GM23338 (cell line): ENCODE measurements around the gene ATXN7L1. TPM values are rescaled to one million over a fixed set of nuclear protein-coding genes. Genes with fewer than 3 reads are reported as not detected.

Source experiments
- ATAC-seq: fragments of 200-7000 bp; cut with Tn5 transposase; 3 replicates; pipeline ENCODE4 v1.9.1; 2020
- DNase-seq: peaks from one replicate; pipeline ENCODE4 v3.0.0-alpha.2; 2015; ENCODE audit warnings: low spot score
- H2AFZ ChIP-seq: fragments of 200-600 bp; sonication (generic); 2 replicates; pipeline ENCODE4 v1.8.0; 2016; ENCODE audit warnings: antibody characterized with exemption, mild to moderate bottlenecking, moderate library complexity
- H3F3A ChIP-seq: fragments of 200-600 bp; sonication (generic); replicated peaks from 2 replicates; pipeline ENCODE4 v1.8.0; 2017; ENCODE audit warnings: antibody characterized with exemption, mixed run types, low read depth
- H3K27ac ChIP-seq: fragments of 200-600 bp; sonication (generic); 2 replicates; pipeline ENCODE4 v1.6.1; 2016; ENCODE audit warnings: low read depth
- H3K27me3 ChIP-seq: fragments of 200-600 bp; sonication (generic); 2 replicates; pipeline ENCODE4 v1.8.0; 2016; ENCODE audit warnings: mild to moderate bottlenecking, mixed run types, moderate library complexity; ENCODE audit not compliant: insufficient read depth
- H3K36me3 ChIP-seq: fragments of 200-600 bp; sonication (generic); 2 replicates; pipeline ENCODE4 v1.8.0; 2016; ENCODE audit warnings: mild to moderate bottlenecking; ENCODE audit not compliant: insufficient read depth
- H3K4me1 ChIP-seq: fragments of 200-600 bp; sonication (generic); 2 replicates; pipeline ENCODE4 v1.8.0; 2016; ENCODE audit warnings: mild to moderate bottlenecking, moderate library complexity; ENCODE audit not compliant: insufficient read depth
- H3K4me2 ChIP-seq: fragments of 200-600 bp; sonication (generic); 2 replicates; pipeline ENCODE4 v1.7.1; 2017; ENCODE audit warnings: mixed run types
- H3K4me3 ChIP-seq: fragments of 200-600 bp; sonication (generic); 2 replicates; pipeline ENCODE4 v1.6.1; 2016; ENCODE audit warnings: mixed run types
- H3K79me2 ChIP-seq: fragments of 200-600 bp; sonication (generic); replicated peaks from 2 replicates; pipeline ENCODE4 v1.8.0; 2017; ENCODE audit warnings: mild to moderate bottlenecking; ENCODE audit not compliant: insufficient read depth
- H3K9me2 ChIP-seq: fragments of 200-600 bp; sonication (generic); 2 replicates; pipeline ENCODE4 v1.8.0; 2017; ENCODE audit not compliant: insufficient read depth
- H4K20me1 ChIP-seq: fragments of 200-600 bp; sonication (generic); replicated peaks from 2 replicates; pipeline ENCODE4 v1.8.0; 2017; ENCODE audit warnings: mild to moderate bottlenecking; ENCODE audit not compliant: insufficient read depth
- H3K27ac Mint-ChIP-seq: 2 replicates; pipeline ENCODE4 v1.8.0; 2020; ENCODE audit warnings: inconsistent platforms, mild to moderate bottlenecking, moderate library complexity, mixed read lengths
- H3K27me3 Mint-ChIP-seq: 3 replicates; pipeline ENCODE4 v1.8.0; 2022; ENCODE audit warnings: low read depth, mild to moderate bottlenecking, moderate library complexity, mixed read lengths, inconsistent platforms; ENCODE audit not compliant: insufficient read depth, poor library complexity
- H3K36me3 Mint-ChIP-seq: 3 replicates; pipeline ENCODE4 v1.8.0; 2021; ENCODE audit warnings: low read depth, mild to moderate bottlenecking, inconsistent platforms, moderate library complexity, mixed read lengths
- H3K4me1 Mint-ChIP-seq: 3 replicates; pipeline ENCODE4 v1.8.0; 2020; ENCODE audit warnings: mild to moderate bottlenecking, inconsistent platforms, mixed read lengths
- H3K4me3 Mint-ChIP-seq: 3 replicates; pipeline ENCODE4 v1.8.0; 2021; ENCODE audit warnings: moderate library complexity, mild to moderate bottlenecking, inconsistent platforms, mixed read lengths
- H3K9me3 Mint-ChIP-seq: 3 replicates; pipeline ENCODE4 v1.8.0; 2020; ENCODE audit warnings: moderate library complexity, mild to moderate bottlenecking, inconsistent platforms, mixed read lengths
- CTCF ChIP-seq, 2 experiments: fragments of 200-600 bp in 1 of 2; sonication (generic) in 1 of 2; conservative IDR thresholded peaks; 2 replicates each; pipeline versions ENCODE4 v1.5.1 to v1.6.1; 2016 to 2017; ENCODE audit warnings: antibody characterized with exemption in 2 of 2, low read depth in 2 of 2, mild to moderate bottlenecking in 2 of 2, moderate library complexity in 1 of 2
- EZH2 ChIP-seq: fragments of 200-600 bp; sonication (generic); IDR thresholded peaks from one replicate; pipeline ENCODE4 v1.8.0; 2017; ENCODE audit warnings: antibody characterized with exemption, mild to moderate bottlenecking, low read depth; ENCODE audit not compliant: unreplicated experiment
- EZH2phosphoT487 ChIP-seq: fragments of 200-600 bp; sonication (generic); IDR thresholded peaks from one replicate; pipeline ENCODE4 v1.8.1; 2018; ENCODE audit warnings: antibody characterized with exemption; ENCODE audit not compliant: unreplicated experiment
- JUNB ChIP-seq: IDR thresholded peaks from one replicate; pipeline ENCODE4 v1.6.1; 2016; ENCODE audit warnings: antibody characterized with exemption; ENCODE audit not compliant: unreplicated experiment
- NANOG ChIP-seq: IDR thresholded peaks from 2 replicates; pipeline ENCODE4 v1.6.1; 2016; ENCODE audit warnings: antibody characterized with exemption, borderline replicate concordance
- STAT1 ChIP-seq: IDR thresholded peaks from one replicate; pipeline ENCODE4 v1.6.1; 2016; ENCODE audit warnings: antibody characterized with exemption; ENCODE audit not compliant: unreplicated experiment
- ZNF331 ChIP-seq: fragments of 250-450 bp; sonication (Bioruptor Pico); IDR thresholded peaks from 2 replicates; pipeline ENCODE4 v1.5.0; 2020; ENCODE audit warnings: low read depth, mild to moderate bottlenecking, moderate library complexity
- ZNF462 ChIP-seq: fragments of 250-450 bp; sonication (Bioruptor Pico); IDR thresholded peaks from 2 replicates; pipeline ENCODE4 v1.5.0; 2020; ENCODE audit warnings: mild to moderate bottlenecking, moderate library complexity
- polyA plus RNA-seq: library from polyadenylated mRNA; unstranded; fragments of >200 nt; fragmentation: Nextera tagmentation; extraction: Ambion mirVana; gene quantifications from 2 replicates; pipeline ENCODE4 v1.2.1, GENCODE V29; 2016
- total RNA-seq: library from RNA; depleted of rRNA; stranded (reverse); fragments of >200 nt; shearing (Covaris generic); gene quantifications from 2 replicates; pipeline ENCODE4 v1.2.3, GENCODE V29; 2014

The ATXN7L1 gene
- total and polyA plus RNA-seq, 2 experiments from 2014 or later: 22.8 to 29.8 TPM

GRCh38 chr7:105585850-105586500 lies 290.4 kb downstream of the ATXN7L1 start:
- ATAC-seq (no peak), DNase-seq (no peak)
- Mint-ChIP-seq H3K27ac (no peak overlapping the region), H3K36me3 (peaks cover 11% of the 10 kb centered on the region), H3K27me3 (peaks cover 8% of the 10 kb centered on the region), H3K4me1 (peaks cover 16% of the 10 kb centered on the region), H3K9me3 (peaks cover 17% of the 10 kb centered on the region), H3K4me3 (no peak overlapping the region)
- H2AFZ ChIP-seq: no peak overlapping the region
- 0 out of 2 replicates have a peak overlapping the region, but pooled peaks have one; percentile 27 for H3K27ac ChIP-seq
- H3K4me2 ChIP-seq: no peak overlapping the region
- H3K4me3 ChIP-seq: no peak overlapping the region
- no peaks in the 10 kb centered on the region for H4K20me1 ChIP-seq
- peaks cover 3% of the 10 kb centered on the region; the same call in 1 of the 2 replicates for H3K9me2 ChIP-seq
- TF ChIP-seq EZH2phosphoT487 (no peak), CTCF (conservative IDR thresholded peaks at IDR 0.05; ENCODE audit: low read depth in 2 of 2) (peak in 1 of 2 experiments; percentile 33; a peak in 2 of 4 replicates)
- no peaks in the 10 kb centered on the region for H3K79me2 ChIP-seq
- no peaks in the 10 kb centered on the region for H3K27me3 ChIP-seq
- no peaks in the 10 kb centered on the region for H3K36me3 ChIP-seq
- no peaks in the 10 kb centered on the region; the same call in 1 of the 2 replicates for H3K4me1 ChIP-seq
- H3F3A ChIP-seq: no peaks in the 10 kb centered on the region; the same call in 1 of the 2 replicates

GRCh38 chr7:105584165-105584564 lies 292.2 kb downstream of the ATXN7L1 start:
- peaks cover 3% of the 10 kb centered on the region; the same call in 1 of the 2 replicates for H3K9me2 ChIP-seq
- H3K36me3 Mint-ChIP-seq: peaks cover 11% of the 10 kb centered on the region
- peaks cover 13% of the 10 kb centered on the region for H3K27me3 Mint-ChIP-seq
- no peaks in the 10 kb centered on the region for H3K27me3 ChIP-seq
- H3K9me3 Mint-ChIP-seq: peaks cover 17% of the 10 kb centered on the region
- H3K27ac Mint-ChIP-seq: no peak overlapping the region
- H2AFZ ChIP-seq: no peak overlapping the region
- DNase-seq (peak; percentile 27), ATAC-seq (no peak)
- no peaks in the 10 kb centered on the region for H3K79me2 ChIP-seq
- H4K20me1 ChIP-seq: no peaks in the 10 kb centered on the region
- H3K4me3 ChIP-seq: no peak overlapping the region
- H3K27ac ChIP-seq: no peak overlapping the region
- H3K4me2 ChIP-seq: no peak overlapping the region
- H3K4me1 ChIP-seq: no peaks in the 10 kb centered on the region; the same call in 1 of the 2 replicates
- H3K36me3 ChIP-seq: no peaks in the 10 kb centered on the region
- no peak overlapping the region for H3K4me3 Mint-ChIP-seq
- no peaks in the 10 kb centered on the region for H3F3A ChIP-seq
- H3K4me1 Mint-ChIP-seq: peaks cover 23% of the 10 kb centered on the region
- no peak for TF ChIP-seq CTCF (conservative IDR thresholded peaks at IDR 0.05; ENCODE audit: low read depth in 2 of 2)
- TF ChIP-seq EZH2: no peak
- TF ChIP-seq STAT1: no peak
- TF ChIP-seq ZNF331 (CRISPR knock-in tag): no peak
- no peak for TF ChIP-seq JUNB
- TF ChIP-seq NANOG: no peak
- no peak for TF ChIP-seq ZNF462 (CRISPR knock-in tag)
